CD4-positive, CD25-positive, alpha-beta regulatory T cell (primary cell): ENCODE data around the gene FRAT1. TPM values are rescaled to one million over a fixed set of nuclear protein-coding genes. Genes with fewer than 3 reads are reported as not detected.
"Not testable (repeated sequence)": the region's sequence is repeated elsewhere in the genome, so short reads cannot be mapped to it uniquely, and the experiment has no call there.

Source experiments
- ATAC-seq, 2 donors: fragments of 150-1000 bp; cut with Tn5 transposase; one replicate each; pipeline ENCODE4 v1.10.0; 2021; ENCODE audit warnings: low read depth in 2 of 2, moderate number of reproducible peaks in 2 of 2, moderate library complexity in 1 of 2
- DNase-seq, 3 donors: peaks; one replicate each; pipeline versions ENCODE4 v3.0.0 to v3.0.0-alpha.2; 2012 to 2022; ENCODE audit warnings: mixed read lengths in 1 of 3
- H3K27ac ChIP-seq: one replicate; pipeline ENCODE4 v1.7.0; 2013; ENCODE audit warnings: mild to moderate bottlenecking, low read length; ENCODE audit not compliant: insufficient read depth, poor library complexity, severe bottlenecking
- H3K27me3 ChIP-seq: one replicate; pipeline ENCODE4 v1.7.0; 2013; ENCODE audit warnings: low read length; ENCODE audit not compliant: control insufficient read depth, insufficient read depth
- H3K36me3 ChIP-seq: one replicate; pipeline ENCODE4 v1.7.0; 2013; ENCODE audit warnings: mild to moderate bottlenecking, low read length, moderate library complexity; ENCODE audit not compliant: control insufficient read depth, insufficient read depth
- H3K4me1 ChIP-seq: 2 replicates; pipeline ENCODE4 v1.7.0; 2013; ENCODE audit warnings: mild to moderate bottlenecking, low read length; ENCODE audit not compliant: insufficient read depth, control insufficient read depth, poor library complexity, severe bottlenecking
- H3K4me3 ChIP-seq: one replicate; pipeline ENCODE4 v1.7.0; 2013; ENCODE audit warnings: low read depth, mild to moderate bottlenecking, low read length, moderate library complexity
- H3K9me3 ChIP-seq, 2 experiments: 1 replicate in 1 of 2; 2 replicates in 1 of 2; pipeline ENCODE4 v1.7.0; 2013; ENCODE audit warnings: low read length in 2 of 2, mild to moderate bottlenecking in 1 of 2, moderate library complexity in 1 of 2; ENCODE audit not compliant: control insufficient read depth in 2 of 2
- H3K27ac Mint-ChIP-seq, 3 donors: one replicate each; pipeline ENCODE4 v1.8.0; 2020 to 2022; ENCODE audit warnings: mild to moderate bottlenecking in 3 of 3, mixed read lengths in 3 of 3, moderate library complexity in 2 of 3
- H3K27me3 Mint-ChIP-seq: one replicate; pipeline ENCODE4 v1.8.0; 2022; ENCODE audit warnings: mild to moderate bottlenecking, mixed read lengths
- H3K36me3 Mint-ChIP-seq: one replicate; pipeline ENCODE4 v1.8.0; 2020; ENCODE audit warnings: mixed read lengths
- H3K4me1 Mint-ChIP-seq, 4 donors: one replicate each; pipeline ENCODE4 v1.8.0; 2020 to 2022; ENCODE audit warnings: mixed read lengths in 4 of 4, mild to moderate bottlenecking in 1 of 4
- H3K4me3 Mint-ChIP-seq, 4 donors: one replicate each; pipeline ENCODE4 v1.8.0; 2020 to 2022; ENCODE audit warnings: mild to moderate bottlenecking in 4 of 4, mixed read lengths in 4 of 4, moderate library complexity in 3 of 4
- H3K9me3 Mint-ChIP-seq, 7 donors: one replicate each; pipeline ENCODE4 v1.8.0; 2020 to 2022; ENCODE audit warnings: mixed read lengths in 7 of 7, mild to moderate bottlenecking in 3 of 7, moderate library complexity in 2 of 7
- polyA plus RNA-seq, 4 donors: library from polyadenylated mRNA; unstranded; fragments of 300-500 nt; fragmentation: Illumina TruSeq; gene quantifications; one replicate each; pipeline ENCODE4 v1.2.3, GENCODE V29; 2021
- total RNA-seq: library from RNA; stranded (reverse); gene quantifications from one replicate; pipeline ENCODE4 v1.2.3, GENCODE V29; 2022

Gene FRAT1
- total and polyA plus RNA-seq, 5 donors from 2014 or later = 5.6 to 28.2 (median 6.5) TPM

GRCh38 chr10:97341416-97341815 lies 22.3 kb downstream of the FRAT1 start:
- Histone ChIP-seq H3K9me3 (no peaks in the 10 kb centered on the region), H3K4me1 (no peaks in the 10 kb centered on the region), H3K4me3 (no peak overlapping the region), H3K36me3 (no peaks in the 10 kb centered on the region), H3K27ac (no peak overlapping the region), H3K27me3 (peaks cover 3% of the 10 kb centered on the region)
- Mint-ChIP-seq H3K27ac (no peak overlapping the region), H3K4me3 (peak overlapping the region in 1 of 4 donors; percentile 24), H3K9me3 (no peaks in the 10 kb centered on the region), H3K36me3 (peaks cover 4% of the 10 kb centered on the region), H3K4me1 (no peaks in the 10 kb centered on the region), H3K27me3 (peaks cover 18% of the 10 kb centered on the region)
- ATAC-seq = no peak
- DNase-seq = no peak

GRCh38 chr10:97343664-97344063 lies 24.6 kb downstream of the FRAT1 start:
- H3K4me3 Mint-ChIP-seq, H3K27me3 Mint-ChIP-seq, H3K4me1 ChIP-seq, H3K4me3 ChIP-seq, H3K36me3 ChIP-seq, ATAC-seq, H3K9me3 ChIP-seq, H3K4me1 Mint-ChIP-seq, H3K9me3 Mint-ChIP-seq, DNase-seq, H3K27ac Mint-ChIP-seq, H3K27ac ChIP-seq, H3K27me3 ChIP-seq, H3K36me3 Mint-ChIP-seq: not testable (repeated sequence)

GRCh38 chr10:97347317-97347716 lies 28.2 kb downstream of the FRAT1 start:
- no peaks in the 10 kb centered on the region for H3K9me3 ChIP-seq
- H3K4me3 Mint-ChIP-seq = no peak overlapping the region
- H3K36me3 ChIP-seq = no peaks in the 10 kb centered on the region
- no peak overlapping the region for H3K4me3 ChIP-seq
- DNase-seq (no peak), ATAC-seq (no peak)
- no peaks in the 10 kb centered on the region for H3K27me3 ChIP-seq
- H3K27ac Mint-ChIP-seq = no peak overlapping the region
- no peaks in the 10 kb centered on the region for H3K4me1 Mint-ChIP-seq
- peaks cover 4% of the 10 kb centered on the region for H3K36me3 Mint-ChIP-seq
- H3K27me3 Mint-ChIP-seq = peaks cover 4% of the 10 kb centered on the region
- no peak overlapping the region for H3K27ac ChIP-seq
- H3K4me1 ChIP-seq = no peaks in the 10 kb centered on the region
- no peaks in the 10 kb centered on the region for H3K9me3 Mint-ChIP-seq

- no peak for ATAC-seq
- no peak overlapping the region for H3K27ac Mint-ChIP-seq
- no peaks in the 10 kb centered on the region for H3K36me3 ChIP-seq
- no peaks in the 10 kb centered on the region for H3K36me3 Mint-ChIP-seq
- no peaks in the 10 kb centered on the region for H3K4me1 ChIP-seq
- H3K27me3 ChIP-seq = no peaks in the 10 kb centered on the region
- H3K27ac ChIP-seq = no peak overlapping the region
- DNase-seq = no peak
- no peaks in the 10 kb centered on the region for H3K9me3 ChIP-seq
- no peak overlapping the region for H3K4me3 ChIP-seq
- H3K4me3 Mint-ChIP-seq = no peak overlapping the region
- H3K9me3 Mint-ChIP-seq = no peaks in the 10 kb centered on the region
- no peaks in the 10 kb centered on the region for H3K27me3 Mint-ChIP-seq
- H3K4me1 Mint-ChIP-seq = no peaks in the 10 kb centered on the region
Measured at GRCh38 chr10:97349752-97350513, 30.9 kb downstream of the FRAT1 start.

- H3K36me3 Mint-ChIP-seq = peaks cover 14% of the 10 kb centered on the region
- ATAC-seq = no peak
- H3K4me1 Mint-ChIP-seq = peaks cover 0 to 4% (median 0%) of the 10 kb centered on the region in 4 donors
- no peaks in the 10 kb centered on the region for H3K27me3 Mint-ChIP-seq
- DNase-seq = no peak
- peak overlapping the region in 1 of 3 donors; percentile 35 for H3K27ac Mint-ChIP-seq
- H3K36me3 ChIP-seq = no peaks in the 10 kb centered on the region
- no peaks in the 10 kb centered on the region for H3K27me3 ChIP-seq
- no peak overlapping the region for H3K4me3 ChIP-seq
- no peaks in the 10 kb centered on the region for H3K9me3 Mint-ChIP-seq
- H3K4me3 Mint-ChIP-seq = no peak overlapping the region
- H3K9me3 ChIP-seq = no peaks in the 10 kb centered on the region
- H3K27ac ChIP-seq = no peak overlapping the region
- H3K4me1 ChIP-seq = no peaks in the 10 kb centered on the region
Measured at GRCh38 chr10:97353945-97354344, 34.9 kb downstream of the FRAT1 start.

GRCh38 chr10:97355571-97355975 lies 36.5 kb downstream of the FRAT1 start:
- Mint-ChIP-seq H3K4me1 (peaks cover 0 to 4% (median 0%) of the 10 kb centered on the region in 4 donors), H3K27ac (peak overlapping the region; percentile 36 to 80 (median 79)), H3K4me3 (no peak overlapping the region), H3K9me3 (no peaks in the 10 kb centered on the region), H3K36me3 (peaks cover 24% of the 10 kb centered on the region), H3K27me3 (no peaks in the 10 kb centered on the region)
- ATAC-seq (peak in 1 of 2 donors; percentile 38), DNase-seq (peak in 2 of 3 donors; percentile 24 to 37)
- Histone ChIP-seq H3K4me1 (no peaks in the 10 kb centered on the region), H3K27me3 (no peaks in the 10 kb centered on the region), H3K27ac (no peak overlapping the region), H3K4me3 (no peak overlapping the region), H3K36me3 (no peaks in the 10 kb centered on the region), H3K9me3 (no peaks in the 10 kb centered on the region)

- Histone ChIP-seq H3K36me3 (no peaks in the 10 kb centered on the region), H3K27ac (no peak overlapping the region), H3K4me1 (no peaks in the 10 kb centered on the region), H3K27me3 (no peaks in the 10 kb centered on the region), H3K4me3 (no peak overlapping the region), H3K9me3 (no peaks in the 10 kb centered on the region)
- Mint-ChIP-seq H3K27me3 (no peaks in the 10 kb centered on the region), H3K4me1 (peaks cover 0 to 6% (median 0%) of the 10 kb centered on the region in 4 donors), H3K9me3 (no peaks in the 10 kb centered on the region), H3K27ac (peak overlapping the region in 1 of 3 donors; percentile 80), H3K36me3 (peaks cover 27% of the 10 kb centered on the region), H3K4me3 (no peak overlapping the region)
- ATAC-seq (no peak), DNase-seq (no peak)
Measured at GRCh38 chr10:97356318-97356914, 37.3 kb downstream of the FRAT1 start.

GRCh38 chr10:97356918-97357317 lies 37.8 kb downstream of the FRAT1 start:
- H3K27me3 ChIP-seq = no peaks in the 10 kb centered on the region
- DNase-seq (no peak), ATAC-seq (no peak)
- Mint-ChIP-seq H3K27me3 (no peaks in the 10 kb centered on the region), H3K9me3 (no peaks in the 10 kb centered on the region), H3K4me1 (peaks cover 0 to 6% (median 0%) of the 10 kb centered on the region in 4 donors), H3K27ac (no peak overlapping the region), H3K4me3 (no peak overlapping the region), H3K36me3 (peaks cover 27% of the 10 kb centered on the region)
- no peak overlapping the region for H3K27ac ChIP-seq
- no peaks in the 10 kb centered on the region for H3K4me1 ChIP-seq
- no peak overlapping the region for H3K4me3 ChIP-seq
- no peaks in the 10 kb centered on the region for H3K36me3 ChIP-seq
- no peaks in the 10 kb centered on the region for H3K9me3 ChIP-seq
